HG03469 (cell line): ENCODE measurements around the gene CAPN5.

Source experiments
- ATAC-seq: cut with Tn5 transposase; IDR thresholded peaks from one replicate; pipeline ENCODE4 v1.9.1; 2021; ENCODE audit warnings: mild to moderate bottlenecking, moderate library complexity, moderate number of reproducible peaks; ENCODE audit not compliant: unreplicated experiment

Gene CAPN5

DNA sequence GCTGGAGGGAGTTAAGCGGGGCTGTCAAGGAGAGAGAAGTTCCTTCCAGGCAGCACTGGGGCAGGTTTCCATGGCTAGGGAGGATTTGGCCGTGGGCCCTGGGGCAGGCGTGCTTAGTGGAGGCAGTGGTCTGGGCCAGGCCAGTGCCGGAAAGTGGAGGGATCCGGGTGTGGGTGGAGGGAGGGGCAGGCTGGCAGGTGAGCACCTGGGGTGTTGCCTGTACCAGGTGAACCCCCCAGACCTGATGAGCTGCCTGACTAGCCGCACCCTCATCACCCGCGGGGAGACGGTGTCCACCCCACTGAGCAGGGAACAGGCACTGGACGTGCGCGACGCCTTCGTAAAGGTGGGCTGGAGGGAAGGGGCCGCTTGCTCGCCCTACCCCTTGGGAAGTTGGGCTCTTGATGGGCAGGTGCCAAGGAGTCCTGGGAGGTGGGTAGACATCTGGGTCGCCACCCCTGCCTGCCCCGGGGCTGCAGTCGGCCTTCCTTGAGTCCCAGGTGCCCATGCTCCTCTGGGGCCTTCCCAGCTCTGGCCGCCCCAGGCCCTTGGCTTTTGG lies 93.2 kb downstream of the CAPN5 start:
- no peak for ATAC-seq

DNA sequence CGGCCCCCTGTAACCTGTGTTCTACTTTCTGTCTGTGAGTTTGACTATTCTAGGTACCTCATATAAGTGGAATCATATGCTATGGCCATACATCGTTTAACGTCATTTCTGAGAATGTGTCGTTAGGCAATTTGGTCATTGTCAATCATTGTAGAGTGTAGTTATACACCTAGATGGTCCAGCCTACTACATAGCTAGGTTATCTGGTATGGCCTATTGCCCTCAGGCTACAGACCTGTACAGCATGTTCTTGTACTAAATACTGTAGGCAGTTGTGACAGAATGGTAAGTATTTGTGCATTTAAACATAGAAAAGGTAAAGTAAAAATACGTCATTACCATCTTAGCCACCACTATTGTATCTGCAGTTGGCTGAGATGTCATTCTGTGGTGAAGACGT lies 96.5 kb downstream of the CAPN5 start:
- ATAC-seq = no peak

DNA sequence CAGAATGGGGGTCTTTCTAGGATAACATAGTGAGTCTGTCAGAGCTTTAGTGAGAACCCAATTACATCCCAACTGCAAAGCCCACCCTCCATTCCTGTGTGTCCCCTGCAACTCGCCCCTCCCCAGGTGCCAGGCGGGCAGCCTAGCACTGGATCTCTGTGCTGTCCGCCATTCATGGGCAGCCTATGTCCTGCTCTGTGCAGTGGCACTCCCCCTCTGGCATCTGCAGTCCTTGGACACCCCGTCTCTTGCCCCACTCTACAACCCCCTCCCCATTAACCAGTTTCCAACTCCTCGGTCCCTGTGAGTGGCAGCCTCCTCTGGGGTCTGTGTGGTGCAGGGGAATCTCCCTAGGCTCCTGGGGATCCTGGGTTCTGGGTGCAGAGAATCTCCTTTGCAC lies 98.3 kb downstream of the CAPN5 start:
- no peak for ATAC-seq

DNA sequence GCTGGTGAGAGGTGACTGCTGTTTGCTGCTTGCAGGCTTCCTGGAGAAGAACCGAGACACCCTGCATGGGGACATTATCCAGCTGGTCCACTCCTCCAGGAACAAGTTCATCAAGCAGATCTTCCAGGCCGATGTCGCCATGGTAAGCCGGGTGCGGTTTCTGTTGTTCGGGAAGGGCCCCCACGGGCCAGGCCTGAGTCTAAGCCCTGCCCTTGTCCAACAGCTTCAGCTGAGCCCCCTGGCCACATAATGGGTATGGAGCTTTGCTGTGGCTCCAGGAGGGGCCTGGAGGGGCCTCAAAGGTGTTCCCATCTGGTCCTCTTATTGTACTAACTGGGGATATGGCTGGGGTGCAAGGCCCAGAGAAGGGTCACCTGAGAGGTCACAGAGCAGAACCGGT lies 99.2 kb downstream of the CAPN5 start:
- ATAC-seq = no peak

DNA sequence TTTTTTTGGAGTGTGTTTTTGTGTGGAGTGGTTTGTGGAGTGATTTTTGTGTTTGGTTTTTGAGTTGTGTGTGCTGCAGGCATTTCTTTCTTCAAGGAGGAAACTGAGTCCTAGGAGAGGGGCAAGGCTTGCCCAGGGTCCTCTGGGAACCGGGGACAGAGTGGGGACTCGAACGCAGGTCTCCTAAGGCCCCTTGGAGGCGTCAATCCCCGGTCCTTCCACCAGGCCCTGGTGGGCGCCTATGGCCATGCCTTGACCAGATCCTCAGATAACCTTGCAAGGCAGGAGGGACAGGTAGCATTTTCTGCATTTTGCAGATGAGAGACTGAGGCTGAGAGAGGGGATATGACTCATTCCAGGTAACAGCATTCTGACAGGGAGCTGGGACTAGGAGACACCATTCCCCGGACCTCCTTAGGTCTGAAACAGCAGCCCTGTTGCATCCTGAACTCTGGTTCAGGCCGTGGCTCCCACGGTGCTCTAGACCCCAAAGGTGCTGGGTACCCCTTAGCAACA lies 100.4 kb downstream of the CAPN5 start:
- ATAC-seq = no peak

DNA sequence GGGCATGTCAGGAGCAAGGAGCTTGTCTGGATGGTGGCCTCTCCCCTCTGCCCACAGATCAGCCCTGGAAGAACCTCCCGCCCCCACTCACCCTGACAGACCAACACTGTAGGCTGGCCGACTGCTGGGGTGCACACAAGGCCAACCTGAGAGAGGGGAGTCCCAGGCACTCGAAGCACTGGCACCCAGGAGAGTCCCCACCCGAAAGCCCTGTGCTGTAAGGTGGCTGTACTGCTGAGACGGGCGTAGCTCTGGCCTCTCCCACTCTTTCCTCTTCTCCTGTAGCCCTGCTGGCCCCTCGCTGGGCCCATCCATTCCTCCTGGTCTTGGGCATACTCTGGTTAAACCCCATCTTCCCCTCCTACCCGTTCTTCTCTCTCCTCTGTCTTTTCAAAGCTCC lies 101.0 kb downstream of the CAPN5 start:
- no peak for ATAC-seq

DNA sequence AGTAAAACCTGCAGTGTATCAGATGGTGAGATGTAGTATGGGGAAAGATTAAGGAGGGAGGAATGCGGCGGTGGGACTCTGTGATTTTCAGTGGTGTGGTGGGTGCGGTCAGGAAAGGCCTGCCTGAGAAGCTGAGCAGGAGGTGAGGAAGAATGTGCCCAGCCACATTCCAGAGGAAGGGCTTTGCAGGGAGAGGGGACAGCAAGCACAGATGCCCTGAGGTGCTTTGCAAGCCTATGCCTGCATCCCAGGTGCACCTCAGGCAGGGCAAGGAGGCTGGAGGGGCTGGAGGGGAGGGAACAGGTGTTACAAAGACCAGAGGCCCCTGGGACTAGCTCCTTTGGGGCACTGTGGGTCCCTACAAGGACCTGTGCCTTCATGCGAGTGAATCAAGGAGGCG lies 103.3 kb downstream of the CAPN5 start:
- no peak for ATAC-seq

DNA sequence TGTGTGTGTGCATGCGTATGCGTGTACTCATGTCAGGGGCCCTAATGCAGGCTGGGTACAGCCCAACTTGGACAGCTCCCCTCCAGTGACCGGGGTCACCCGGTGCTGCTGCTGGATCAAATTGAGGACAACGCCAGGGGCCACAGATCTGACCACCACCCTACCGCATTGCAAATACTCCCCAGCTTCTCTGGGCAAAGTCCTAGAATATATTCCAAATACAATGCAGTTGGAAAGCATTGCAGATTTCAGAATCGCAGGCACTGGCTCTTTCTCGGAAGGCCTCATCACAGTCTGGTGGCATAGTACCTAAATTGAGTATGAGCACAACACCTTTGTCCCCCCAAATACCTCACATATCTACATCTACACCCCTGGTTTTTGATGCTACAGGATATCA lies 104.5 kb downstream of the CAPN5 start:
- no peak for ATAC-seq

DNA sequence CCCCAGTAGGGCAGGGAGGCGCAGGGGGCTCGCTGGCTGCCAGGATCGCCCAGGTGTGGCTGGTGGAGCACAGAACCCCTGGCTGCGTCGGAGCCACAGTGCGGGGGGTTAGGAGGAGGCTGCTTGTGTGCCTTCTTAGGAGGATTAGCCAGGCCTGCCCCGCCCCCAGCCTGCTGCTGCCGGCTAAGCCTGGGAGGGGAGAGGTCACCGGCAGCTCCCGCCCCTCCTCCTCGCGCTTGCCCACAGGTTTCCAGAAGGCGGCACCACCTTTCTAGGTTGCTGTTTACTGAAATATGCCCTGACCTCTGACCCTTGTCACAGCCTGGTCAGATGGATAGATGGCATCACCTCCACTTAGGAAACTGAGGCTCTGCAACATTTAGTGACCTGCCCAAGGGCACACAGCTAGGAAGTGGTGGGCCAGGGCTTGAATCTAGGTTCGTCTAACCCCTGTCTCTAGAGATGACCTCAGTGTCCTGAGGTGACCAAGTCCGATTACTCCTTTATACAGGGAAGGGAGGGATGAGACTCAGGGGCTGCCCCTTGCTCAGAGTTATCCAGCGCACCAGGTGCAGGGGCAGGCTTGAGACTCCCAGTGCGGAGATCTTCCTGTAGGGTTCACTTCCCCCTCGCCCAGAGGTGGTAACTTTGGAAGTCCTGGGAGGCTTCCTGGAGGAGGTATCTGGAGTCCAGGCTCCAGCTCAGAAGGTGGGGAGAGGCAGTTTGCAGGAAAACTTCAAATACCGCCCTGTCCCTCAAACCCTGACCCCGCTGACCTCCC lies 105.3 kb downstream of the CAPN5 start:
- ATAC-seq = no peak

DNA sequence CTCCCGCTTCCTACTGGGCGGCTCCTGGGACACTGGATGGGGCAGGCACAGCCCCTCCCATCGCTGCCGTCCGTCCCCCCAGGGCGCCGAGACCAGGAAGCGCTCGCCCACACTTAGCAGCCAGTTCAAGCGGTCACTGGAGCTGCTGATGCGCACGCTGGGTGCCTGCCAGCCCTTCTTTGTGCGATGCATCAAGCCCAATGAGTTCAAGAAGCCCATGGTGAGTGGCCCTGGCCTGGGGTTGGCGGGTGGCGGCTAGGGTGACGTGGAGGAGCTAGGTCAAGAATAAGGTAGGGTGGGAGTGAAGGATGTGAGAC lies 105.9 kb downstream of the CAPN5 start:
- ATAC-seq = no peak

DNA sequence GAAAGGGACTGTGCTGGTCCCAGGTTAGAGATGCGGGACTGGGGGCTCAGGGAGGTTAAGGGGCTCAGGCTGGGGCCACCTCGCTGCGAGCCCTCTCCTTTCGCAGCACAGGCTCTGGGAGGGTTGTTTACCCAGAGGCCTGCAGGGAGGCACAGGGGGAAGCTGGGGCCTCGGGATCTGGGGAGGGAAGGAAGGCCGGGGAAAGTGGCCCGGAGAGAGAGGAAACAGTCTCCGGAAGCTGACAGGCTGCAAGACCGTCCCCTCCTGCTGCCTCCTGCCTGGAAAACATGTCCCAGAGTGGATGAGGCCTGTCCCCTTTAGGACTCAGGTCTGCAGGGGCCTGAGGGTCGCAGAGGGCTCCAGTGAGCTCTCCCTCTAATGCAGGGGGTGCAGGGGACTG lies 106.7 kb downstream of the CAPN5 start:
- no peak for ATAC-seq

DNA sequence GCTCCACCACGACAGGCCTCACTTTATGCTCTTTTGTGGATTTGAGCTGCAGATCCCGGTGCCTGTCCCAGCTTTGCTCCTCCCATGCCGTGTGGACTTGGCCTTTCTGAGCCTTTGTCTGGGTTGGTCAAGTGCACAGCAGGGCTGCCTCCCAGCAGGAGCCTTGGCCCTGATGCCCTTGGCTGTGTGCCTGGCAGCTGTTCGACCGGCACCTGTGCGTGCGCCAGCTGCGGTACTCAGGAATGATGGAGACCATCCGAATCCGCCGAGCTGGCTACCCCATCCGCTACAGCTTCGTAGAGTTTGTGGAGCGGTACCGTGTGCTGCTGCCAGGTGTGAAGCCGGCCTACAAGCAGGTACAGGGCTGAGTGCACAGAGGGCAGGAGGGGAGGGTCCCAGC lies 107.8 kb downstream of the CAPN5 start:
- ATAC-seq = no peak

DNA sequence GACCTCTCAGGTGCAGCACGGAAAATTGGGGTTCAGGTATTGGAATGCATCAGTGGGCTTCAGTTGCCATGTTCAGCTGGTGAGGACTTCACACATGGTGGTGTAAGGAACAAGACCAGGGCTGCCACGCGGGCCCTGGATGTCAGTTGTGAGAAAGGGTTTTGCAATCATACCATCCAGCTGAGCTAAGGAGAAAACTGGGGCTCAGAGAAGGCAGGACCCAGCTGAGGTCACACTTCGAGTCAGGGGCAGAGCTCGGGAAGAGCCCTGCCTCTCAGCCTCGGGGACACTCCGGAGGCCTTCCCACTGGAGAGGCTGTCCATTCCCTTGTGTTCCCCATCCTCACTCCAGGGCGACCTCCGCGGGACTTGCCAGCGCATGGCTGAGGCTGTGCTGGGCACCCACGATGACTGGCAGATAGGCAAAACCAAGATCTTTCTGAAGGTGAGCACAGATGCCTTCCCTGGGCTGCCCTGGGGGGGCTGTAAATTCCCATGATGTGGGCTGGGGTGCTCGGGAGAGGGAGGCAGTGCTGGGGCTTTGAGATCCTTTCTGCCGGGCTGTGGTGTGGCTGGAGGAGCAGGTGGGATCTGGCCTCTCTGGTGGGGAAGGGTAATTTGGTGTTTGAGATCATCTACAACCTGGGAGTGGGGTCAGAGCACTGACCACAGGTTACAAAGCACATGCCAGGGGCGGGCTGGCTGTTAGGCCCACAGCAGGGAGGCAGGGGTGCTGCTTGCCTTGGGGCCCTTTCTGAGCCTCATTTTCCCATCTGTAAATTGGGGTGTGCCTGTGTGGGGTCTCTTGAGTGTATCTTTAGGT lies 108.5 kb downstream of the CAPN5 start:
- ATAC-seq = no peak
